Kidney epithelial cell (primary cell): ENCODE results near the gene ULK4. TPM values are rescaled to one million over a fixed set of nuclear protein-coding genes. Genes with fewer than 3 reads are reported as not detected.
"Not testable (repeated sequence)": the region's sequence is repeated elsewhere in the genome, so short reads cannot be mapped to it uniquely, and the experiment has no call there.

Experiments
- DNase-seq: peaks from one replicate; pipeline ENCODE4 v3.0.0-alpha.2; 2010; ENCODE audit warnings: low read depth
- H3K27me3 ChIP-seq: 2 replicates; pipeline ENCODE4 v1.6.0; 2011; ENCODE audit warnings: low read length; ENCODE audit not compliant: control insufficient read depth, insufficient read depth
- H3K36me3 ChIP-seq: 2 replicates; pipeline ENCODE4 v1.5.1; 2011; ENCODE audit warnings: low read length; ENCODE audit not compliant: control insufficient read depth, insufficient read depth
- H3K4me3 ChIP-seq: 2 replicates; pipeline ENCODE4 v1.5.1; 2011; ENCODE audit warnings: low read depth, mild to moderate bottlenecking, control low read depth, low read length
- total RNA-seq: library from RNA; depleted of rRNA; stranded (reverse); fragments of >200 nt; gene quantifications from 2 replicates; pipeline ENCODE4 v1.2.3, GENCODE V29; 2015
- TF ChIP-seq, protein P1 (sequence below): IDR thresholded peaks from 2 replicates; pipeline ENCODE4 v1.5.1; 2011; ENCODE audit warnings: mild to moderate bottlenecking, moderate library complexity, low read length, control low read depth, inconsistent platforms; ENCODE audit not compliant: insufficient read depth, poor library complexity, severe bottlenecking

ULK4 gene
- total RNA-seq, 1 donor from 2014 or later, result 18.3 TPM

DNA sequence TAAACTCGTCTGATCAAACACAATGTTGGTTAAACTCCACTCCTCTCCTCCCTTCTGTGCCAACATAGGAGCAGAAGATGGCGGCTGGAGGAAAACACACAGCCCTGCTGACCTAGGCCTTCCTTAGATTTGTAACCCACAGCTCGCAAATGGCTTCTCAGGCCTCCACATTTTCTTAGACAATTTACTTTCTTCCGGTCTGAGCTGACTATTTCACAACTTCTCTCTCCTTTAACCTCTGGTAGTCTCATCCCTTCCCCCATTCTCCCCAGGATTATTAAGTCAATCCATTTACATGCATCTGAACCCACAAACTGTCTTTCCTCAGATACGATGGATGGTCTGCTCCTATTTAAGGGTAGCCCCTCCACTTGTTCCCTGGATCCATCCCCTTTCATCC is 25.7 kb upstream of the ULK4 start:
- H3K36me3 ChIP-seq, result no peaks in the 10 kb centered on the region
- no peak for DNase-seq
- no peaks in the 10 kb centered on the region for H3K27me3 ChIP-seq
- H3K4me3 ChIP-seq, result no peak overlapping the region
- TF ChIP-seq, protein P1, sequence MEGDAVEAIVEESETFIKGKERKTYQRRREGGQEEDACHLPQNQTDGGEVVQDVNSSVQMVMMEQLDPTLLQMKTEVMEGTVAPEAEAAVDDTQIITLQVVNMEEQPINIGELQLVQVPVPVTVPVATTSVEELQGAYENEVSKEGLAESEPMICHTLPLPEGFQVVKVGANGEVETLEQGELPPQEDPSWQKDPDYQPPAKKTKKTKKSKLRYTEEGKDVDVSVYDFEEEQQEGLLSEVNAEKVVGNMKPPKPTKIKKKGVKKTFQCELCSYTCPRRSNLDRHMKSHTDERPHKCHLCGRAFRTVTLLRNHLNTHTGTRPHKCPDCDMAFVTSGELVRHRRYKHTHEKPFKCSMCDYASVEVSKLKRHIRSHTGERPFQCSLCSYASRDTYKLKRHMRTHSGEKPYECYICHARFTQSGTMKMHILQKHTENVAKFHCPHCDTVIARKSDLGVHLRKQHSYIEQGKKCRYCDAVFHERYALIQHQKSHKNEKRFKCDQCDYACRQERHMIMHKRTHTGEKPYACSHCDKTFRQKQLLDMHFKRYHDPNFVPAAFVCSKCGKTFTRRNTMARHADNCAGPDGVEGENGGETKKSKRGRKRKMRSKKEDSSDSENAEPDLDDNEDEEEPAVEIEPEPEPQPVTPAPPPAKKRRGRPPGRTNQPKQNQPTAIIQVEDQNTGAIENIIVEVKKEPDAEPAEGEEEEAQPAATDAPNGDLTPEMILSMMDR, result no peak

GRCh38 chr3:41986561-41986960 is 24.7 kb upstream of the ULK4 start:
- Histone ChIP-seq H3K36me3 (no peaks in the 10 kb centered on the region), H3K4me3 (no peak overlapping the region), H3K27me3 (no peaks in the 10 kb centered on the region)
- TF ChIP-seq, protein P1, result no peak
- no peak for DNase-seq

DNA sequence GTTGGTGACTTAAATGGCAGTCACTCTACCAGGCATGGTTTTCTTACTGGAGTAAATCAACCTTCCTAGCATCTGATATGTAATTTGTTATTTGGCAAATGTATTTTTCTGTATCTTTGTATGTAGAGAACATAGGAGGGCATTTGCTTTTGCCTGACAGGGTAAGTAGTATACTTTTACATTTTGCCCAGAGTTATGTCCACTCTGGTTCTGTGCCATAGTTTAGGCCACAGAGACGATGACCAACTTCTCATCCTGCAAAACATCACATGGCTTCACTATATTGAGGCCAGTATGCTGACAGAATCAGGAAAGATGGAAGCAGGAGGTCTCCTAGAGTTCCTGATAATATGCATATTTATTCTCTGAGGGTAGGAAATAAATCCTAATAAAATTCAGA is 23.1 kb upstream of the ULK4 start:
- Histone ChIP-seq H3K36me3 (no peaks in the 10 kb centered on the region), H3K27me3 (no peaks in the 10 kb centered on the region), H3K4me3 (no peak overlapping the region)
- TF ChIP-seq, protein P1, result no peak
- no peak for DNase-seq

- H3K27me3 ChIP-seq, H3K4me3 ChIP-seq, H3K36me3 ChIP-seq, DNase-seq: not testable (repeated sequence)
Observed at GRCh38 chr3:41983091-41983490, 21.2 kb upstream of the ULK4 start.

DNA sequence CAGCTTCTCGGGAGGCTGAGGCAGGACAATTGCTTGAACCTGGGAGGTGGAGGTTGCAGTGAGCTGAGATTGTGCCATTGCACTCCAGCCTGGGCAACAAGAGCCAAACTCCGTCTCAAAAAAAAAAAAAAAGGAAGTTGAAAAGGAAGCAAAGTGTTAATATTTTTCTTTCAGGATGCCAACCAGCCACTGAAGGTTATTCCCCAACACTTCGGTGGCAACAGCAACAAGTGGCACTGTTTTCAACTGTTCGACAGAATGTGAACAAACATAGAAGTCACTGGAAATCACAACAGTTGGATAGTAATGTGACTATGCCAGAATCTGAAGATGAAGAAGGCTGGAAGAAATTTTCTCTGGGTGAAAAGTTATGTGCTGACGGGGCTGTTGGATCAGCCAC is 15.5 kb upstream of the ULK4 start:
- H3K4me3 ChIP-seq, DNase-seq, H3K27me3 ChIP-seq, H3K36me3 ChIP-seq: not testable (repeated sequence)

DNA sequence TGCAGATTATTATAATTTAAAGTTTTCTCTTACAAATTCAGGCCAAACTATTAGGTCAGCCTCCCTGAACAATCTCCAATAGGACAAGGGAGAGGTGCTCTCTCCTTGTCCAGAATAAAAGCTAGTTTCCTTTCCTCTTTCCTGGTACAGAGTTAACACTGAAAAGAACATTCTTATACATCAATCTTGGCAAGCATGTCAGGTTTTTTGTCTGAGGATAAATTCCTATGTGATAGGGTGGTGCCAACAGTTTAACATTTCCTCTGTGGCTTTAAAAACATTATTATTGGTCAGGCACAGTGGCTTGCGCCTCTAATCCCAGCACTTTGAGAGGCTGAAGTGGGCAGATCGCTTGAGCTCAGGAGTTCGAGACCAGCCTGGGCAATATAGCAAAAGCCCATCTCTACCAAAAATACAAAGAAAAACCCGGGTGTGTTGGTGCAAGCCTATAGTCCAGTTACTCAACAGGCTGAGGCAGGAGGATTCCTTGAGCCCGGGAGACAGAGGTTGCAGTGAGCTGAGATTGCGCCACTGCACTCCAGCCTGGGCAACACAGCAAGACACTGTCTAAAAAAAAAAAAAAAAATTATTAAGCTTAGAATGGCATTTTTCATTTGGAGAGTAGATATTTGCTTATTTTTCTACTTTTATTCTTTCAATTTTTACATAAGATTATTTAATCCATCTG is 13.7 kb upstream of the ULK4 start:
- DNase-seq, result no peak
- TF ChIP-seq, protein P1, result no peak
- H3K36me3 ChIP-seq, result no peaks in the 10 kb centered on the region
- no peaks in the 10 kb centered on the region for H3K27me3 ChIP-seq
- no peak overlapping the region for H3K4me3 ChIP-seq

- Histone ChIP-seq H3K4me3 (no peak overlapping the region), H3K36me3 (no peaks in the 10 kb centered on the region), H3K27me3 (no peaks in the 10 kb centered on the region)
- TF ChIP-seq, protein P1, result no peak
- no peak for DNase-seq
Observed at GRCh38 chr3:41974223-41974622, 12.3 kb upstream of the ULK4 start.
